Measurements from ENCODE around the gene PHETA1.

The PHETA1 gene, protein sequence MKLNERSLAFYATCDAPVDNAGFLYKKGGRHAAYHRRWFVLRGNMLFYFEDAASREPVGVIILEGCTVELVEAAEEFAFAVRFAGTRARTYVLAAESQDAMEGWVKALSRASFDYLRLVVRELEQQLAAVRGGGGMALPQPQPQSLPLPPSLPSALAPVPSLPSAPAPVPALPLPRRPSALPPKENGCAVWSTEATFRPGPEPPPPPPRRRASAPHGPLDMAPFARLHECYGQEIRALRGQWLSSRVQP

DNA sequence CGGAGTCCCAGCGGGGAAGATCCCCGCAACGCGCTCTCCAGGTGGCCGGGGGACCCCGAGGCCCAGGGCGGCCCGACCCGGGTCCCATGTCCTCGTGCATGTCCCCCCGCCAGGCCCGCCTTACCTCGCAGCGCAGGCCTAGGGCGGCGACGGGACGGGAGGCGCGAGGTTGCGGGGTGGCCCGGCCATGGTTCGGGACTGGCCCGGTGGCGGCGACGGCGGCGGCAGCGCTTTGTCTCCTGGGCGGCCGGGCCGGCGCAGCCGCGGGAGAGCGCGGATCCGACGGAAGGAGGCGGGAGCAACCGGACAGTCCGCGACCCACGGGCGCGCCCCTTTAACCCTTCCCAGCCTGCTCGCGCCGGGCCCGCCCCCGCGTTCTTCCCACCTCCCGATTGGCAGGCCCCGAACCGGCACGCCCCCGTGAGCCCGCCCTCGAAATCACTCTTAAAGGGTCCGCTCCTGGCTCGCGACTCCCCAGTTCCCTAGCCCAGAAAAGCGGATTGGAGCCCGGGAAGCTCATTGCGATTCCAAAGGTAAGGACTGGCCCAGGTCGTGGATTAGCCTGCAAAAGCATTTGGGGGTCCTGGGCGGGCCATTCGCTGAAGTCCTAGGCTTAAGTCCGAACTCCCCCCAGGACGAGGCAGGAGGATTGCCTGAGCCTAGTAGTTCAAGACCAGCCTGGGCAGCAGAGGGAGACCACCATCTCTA, at the start of gene PHETA1:
Gene PHETA1, minus strand, starts transcription at position 308 of the 708 bp plus-strand sequence. CDS start 5,668 bp downstream, outside the sequence.
- no peak for DNase-seq

DNA sequence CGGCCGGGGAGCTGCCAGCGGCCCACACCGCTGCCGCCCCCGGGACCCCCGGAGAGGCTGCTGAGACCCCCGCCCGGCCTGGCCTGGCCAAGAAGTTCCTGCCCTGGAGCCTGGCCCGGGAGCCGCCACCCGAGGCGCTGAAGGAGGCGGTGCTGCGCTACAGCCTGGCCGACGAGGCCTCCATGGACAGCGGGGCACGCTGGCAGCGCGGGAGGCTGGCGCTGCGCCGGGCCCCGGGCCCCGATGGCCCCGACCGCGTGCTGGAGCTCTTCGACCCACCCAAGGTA, 49.6 kb upstream of the PHETA1 start:
- DNase-seq: no peak

DNA sequence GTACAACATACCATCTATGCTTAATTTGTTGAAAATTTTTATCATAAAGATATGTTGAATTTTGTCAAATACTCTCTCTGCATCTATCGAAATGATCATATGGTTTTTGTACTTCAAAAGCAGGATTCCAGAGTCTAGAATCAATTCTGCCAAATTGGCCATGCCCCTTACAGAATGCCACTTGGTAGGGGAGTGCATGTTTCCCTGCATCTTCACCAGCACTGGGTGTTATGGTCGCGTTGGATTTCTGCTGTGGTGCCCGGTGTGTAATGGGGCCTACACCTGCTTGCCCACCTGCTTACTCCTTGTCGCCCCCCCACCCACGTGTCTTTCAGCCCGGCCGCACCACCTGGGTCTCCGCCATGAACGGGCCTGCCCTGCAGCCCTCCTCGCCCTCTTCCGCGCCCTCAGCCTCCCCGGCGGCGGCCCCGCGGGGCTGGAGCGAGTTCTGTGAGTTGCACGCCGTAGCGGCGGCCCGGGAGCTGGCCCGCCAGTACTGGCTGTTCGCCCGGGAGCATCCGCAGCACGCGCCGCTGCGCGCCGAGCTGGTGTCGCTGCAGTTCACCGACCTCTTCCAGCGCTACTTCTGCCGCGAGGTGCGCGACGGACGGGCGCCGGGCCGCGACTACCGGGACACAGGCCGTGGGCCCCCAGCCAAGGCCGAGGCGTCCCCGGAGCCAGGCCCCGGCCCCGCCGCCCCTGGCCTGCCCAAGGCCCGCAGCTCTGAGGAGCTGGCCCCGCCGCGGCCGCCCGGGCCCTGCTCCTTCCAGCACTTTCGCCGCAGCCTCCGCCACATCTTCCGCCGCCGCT, 49.1 kb upstream of the PHETA1 start:
- DNase-seq: no peak

DNA sequence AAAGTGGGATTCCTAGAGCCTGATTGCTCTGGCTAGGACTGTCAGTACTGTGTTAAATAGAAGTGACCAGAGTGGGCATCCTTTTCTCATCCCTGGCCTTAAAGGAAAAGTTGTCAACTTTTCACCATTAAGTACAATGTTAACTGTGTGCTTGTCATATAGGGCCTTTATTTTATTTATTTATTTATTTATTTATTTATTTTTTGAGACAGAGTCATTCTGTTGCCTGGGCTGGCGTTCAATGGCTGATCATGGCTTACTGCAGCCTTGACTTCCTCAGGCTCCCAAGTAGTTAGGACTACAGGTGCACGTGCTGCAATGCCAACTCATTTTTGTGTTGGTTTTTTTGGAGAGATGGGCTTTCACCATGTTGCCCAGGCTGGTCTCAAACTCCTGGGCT, 48.4 kb upstream of the PHETA1 start:
- DNase-seq: no peak

DNA sequence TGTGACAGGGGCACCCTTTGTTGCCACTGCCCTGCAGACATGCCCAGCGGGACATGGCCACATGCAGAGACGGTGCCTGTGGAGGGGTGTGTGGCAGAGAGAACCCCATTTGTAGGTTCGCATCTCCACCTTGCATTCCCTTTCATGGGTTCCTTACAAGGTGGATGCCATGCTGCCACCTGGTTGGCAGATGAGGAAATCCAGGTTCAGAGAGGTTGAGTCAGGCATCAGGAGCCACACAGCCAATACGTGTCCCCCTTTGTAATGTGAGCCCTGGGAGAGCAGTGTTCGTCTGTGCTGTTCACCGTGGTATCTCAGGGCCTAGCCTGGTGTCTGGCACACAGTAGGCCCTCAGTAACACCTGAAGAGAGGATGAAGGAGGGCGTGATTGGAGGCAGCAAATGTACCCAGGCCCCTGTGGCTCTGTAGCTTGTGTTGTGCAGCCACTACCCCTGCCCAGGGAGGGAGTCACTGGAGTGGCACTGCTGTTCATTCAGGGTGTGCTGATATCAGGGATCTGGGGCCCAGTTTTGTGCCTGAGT, 45.9 kb upstream of the PHETA1 start:
- DNase-seq: no peak

DNA sequence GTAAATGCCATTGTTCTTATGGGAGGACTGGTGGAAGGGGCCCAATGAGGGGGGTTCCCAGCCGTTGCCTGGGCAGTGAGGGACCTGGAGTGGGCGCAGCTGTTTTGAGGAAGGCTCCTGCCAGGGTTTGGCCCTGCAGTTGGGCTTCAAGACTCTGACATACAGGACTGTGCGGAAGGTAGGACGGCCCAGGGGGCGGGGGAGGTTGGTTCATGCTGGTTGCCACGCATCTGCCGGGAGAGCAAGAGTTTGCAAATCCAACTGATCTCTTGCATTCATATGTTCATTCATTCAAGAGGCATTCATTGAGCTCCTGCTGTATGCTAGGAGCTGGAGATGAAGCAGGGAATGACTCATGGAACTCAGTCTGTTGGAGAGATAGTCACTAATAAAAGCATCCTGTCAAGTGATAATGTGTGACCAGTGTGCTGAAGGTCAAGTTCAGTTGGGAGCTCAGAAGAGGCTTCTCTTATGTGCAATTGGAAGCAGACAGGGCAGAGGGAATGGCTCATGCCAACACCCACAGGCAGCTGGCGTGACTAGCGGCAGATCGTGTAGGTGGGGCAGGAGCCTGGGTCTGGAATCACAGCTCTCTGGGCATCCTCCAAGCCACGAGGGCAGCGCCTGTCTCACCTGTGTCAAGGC, 44.7 kb upstream of the PHETA1 start:
- DNase-seq: no peak

DNA sequence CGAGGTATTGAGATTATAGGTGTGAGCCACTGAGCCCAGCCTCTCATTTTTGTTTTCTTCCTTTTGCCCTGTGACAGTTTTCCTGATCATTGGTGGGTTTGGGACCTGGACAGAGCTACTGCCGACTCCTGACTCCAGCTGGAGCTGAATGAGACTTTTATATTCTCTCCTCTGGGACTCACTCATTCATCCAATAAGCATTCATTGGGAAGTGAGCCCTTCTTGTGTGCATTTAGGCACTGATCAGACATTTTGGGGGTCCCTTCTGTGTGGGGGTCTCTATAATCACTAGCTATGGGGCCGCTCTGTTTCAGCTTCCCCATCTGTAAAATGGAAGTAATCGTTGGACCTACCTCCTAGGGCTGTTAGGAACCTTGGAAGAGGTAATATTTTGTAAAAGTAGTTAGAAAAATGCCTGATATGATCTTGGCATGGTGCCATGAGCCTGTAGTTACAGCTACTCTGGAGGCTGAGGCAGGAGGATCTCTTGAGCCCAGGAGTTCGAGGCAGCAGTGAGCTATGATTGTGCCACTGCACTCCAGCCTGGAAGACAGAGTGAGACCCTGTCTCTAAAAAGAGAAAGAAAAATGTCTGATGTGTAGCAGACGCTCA, 44.0 kb upstream of the PHETA1 start:
- no peak for DNase-seq

DNA sequence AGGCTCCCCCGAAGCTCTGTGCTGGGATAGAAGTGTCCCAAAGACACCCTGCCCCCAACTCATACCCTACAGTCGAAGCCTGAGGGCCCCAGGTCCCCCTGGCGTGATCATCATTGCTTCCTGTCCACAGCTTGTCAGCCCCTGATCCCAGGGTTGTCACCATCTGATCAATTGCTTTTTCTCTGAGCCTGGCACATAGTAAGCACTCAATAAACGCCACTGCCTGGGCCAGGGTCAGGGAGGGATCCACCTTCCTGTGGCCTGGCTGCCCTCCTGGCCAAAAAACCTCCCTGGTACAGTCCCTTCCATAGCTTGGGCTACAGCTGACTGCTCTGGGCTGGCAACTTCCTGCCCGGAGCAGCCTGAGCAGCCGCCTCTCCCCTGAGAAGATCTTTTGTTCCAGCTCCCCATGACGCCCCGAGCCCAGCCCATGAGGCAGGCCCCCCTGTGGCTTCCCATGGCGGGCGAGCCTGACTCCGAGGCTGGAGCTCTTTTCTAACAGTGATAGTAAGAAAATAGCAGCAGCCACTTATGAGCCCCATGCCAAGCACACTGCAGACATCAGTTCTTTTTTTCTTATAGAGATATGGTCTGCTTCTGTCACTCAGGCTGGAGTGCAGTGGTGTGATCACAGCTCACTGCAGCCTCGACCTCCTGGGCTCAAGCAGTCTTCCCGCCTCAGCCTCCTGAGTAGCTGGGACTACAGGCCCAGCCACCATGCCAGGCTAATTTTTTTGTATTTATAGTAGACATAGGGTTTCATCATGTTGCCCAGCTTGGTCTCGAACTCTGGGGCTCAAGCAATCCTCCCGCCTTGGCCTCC, 43.3 kb upstream of the PHETA1 start:
- peak; percentile 31 for DNase-seq

DNA sequence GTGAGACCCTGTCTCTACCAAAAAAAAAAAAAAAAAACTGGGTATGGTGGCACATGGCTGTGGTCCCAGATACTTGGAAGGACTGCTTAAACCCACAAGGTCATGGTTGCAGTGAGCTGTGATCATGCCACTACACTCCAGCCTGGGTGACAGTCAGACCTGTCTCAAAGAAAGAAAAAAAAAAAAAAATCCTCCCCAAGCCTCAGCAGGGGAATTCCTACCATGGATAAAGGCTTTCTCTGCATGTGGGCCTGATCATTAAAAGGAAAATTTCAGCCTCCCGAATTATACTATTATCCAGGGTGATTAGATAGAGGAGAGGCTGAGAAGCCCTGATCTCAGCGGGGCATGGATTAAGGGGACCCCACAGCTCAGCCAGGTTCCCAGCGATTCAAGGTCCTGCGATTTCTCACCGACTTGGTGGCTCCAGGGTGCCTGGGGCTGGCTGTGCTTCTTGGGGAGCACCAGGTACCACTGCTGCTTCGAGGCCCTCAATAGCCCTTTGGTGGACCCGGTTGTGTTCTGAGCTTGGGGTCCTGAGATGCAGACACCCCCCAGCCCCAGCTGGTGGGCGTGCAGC, 42.4 kb upstream of the PHETA1 start:
- DNase-seq: no peak

DNA sequence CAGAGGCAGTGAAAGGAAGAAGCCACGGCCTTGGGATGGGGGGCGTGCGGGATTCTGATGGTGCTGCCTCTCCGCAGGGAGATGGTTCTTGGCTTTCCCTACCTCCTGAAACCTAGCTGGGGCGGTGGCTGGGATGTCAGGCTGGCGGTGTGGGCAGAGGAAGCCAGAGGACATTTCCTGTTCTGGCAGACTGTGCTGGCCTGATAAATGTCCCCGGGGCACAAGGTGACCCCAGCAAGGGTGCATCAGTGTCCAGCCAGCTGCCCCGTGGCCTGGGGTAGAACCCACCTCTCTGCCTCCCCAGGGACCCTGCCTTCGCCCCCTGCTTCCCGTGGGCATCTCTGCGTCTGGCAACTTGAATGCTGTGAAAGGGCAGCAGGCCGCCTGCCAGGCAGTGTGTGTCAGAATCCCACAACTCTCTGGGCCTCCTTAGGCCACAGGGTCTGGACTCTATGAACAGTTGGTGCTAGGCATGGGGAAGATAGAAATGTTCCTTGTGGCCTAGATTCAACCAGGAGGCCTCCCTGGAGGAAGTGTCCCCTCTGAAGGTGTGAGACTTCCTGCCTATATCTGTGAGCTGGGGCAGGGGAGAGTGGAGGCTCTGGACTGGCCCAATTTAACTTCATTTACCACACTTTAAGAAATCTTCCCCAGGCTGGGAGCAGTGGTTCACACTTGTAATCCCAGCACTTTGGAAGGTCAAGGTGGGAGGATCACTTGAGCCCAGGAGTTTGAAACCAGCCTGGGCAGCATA, 41.7 kb upstream of the PHETA1 start:
- no peak for DNase-seq

DNA sequence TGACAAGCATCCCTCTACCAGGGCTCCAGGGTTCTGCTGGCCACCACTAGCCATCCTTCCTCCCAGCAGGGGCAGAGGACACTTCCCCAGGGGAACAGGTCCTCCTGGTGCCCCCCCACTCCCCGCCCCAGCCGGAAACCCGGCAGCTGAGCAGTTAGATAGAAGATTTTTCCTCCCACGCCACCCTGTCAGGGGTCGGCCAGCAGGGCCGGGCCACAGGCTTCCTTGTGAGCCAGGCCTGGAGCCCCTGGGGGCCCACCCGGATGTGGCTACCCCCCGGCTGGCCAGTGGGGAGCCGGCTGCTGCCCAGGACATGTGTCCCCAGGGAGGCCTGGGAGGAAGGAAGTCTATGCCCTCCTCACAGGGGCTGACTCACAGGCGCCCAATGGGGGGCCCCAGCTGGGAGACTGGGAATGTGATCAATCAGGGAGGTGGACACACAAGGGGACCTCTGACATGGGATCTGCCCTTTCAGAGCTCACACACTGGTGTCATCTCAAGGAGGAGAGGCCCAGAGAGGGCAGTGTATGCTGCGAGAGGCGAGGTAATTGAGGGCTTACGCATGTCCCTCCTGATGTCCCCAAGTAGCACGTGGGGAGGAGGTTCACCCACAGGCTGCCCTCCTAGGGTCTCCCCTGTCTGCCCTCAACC, 41.0 kb upstream of the PHETA1 start:
- no peak for DNase-seq

DNA sequence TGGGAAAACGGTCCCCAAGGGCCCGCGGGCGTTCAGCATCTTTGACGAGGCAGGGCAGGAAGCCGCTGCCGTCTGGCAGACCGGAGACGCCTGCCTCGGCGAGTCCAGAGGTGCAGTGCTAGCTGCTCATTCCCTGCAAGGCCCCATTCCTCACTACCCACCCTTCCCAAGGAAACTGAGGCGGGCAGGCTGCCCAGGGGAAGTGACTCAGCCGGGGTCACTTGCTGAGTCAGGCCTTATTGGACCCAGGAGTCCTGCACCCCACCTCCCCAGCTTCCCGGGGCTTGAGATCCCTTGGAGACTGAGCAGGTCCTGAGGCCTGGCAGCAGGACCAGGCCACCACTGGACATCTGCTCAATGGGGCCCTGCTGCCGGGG, 40.5 kb upstream of the PHETA1 start:
- DNase-seq: no peak

DNA sequence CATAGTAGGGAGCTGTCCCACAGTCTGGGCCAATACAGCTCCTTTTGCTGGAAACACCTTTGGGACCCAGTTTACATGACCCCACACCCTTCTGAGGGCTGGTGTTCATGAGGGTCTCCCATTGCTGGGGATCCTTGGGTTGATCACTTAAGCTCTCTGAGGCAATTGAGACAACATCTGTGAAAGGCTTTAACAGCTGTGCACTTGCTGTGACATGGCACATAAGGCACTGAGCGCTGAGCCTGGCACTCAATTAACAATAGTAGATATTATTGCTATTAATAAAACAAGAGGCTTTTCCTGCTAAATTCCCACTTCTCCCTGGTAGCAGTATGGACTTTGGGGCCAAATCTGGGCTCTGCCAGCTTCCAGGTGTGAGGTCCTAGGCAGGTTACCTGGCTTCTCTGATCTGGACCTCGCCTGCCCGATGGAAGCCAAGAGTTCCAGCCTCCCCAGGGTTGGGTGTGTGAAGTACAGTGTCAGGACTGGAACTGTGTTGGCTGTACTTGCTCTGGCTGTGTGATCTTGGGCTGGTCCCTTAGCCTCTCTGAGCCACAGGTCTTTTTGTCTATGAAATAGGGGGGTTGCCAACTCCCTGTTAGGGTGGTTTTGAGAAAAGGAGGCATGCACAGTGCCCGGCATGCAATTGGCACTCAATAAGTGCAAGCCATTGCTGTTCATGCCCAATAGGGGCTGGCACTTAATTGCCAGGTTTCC, 39.9 kb upstream of the PHETA1 start:
- no peak for DNase-seq

DNA sequence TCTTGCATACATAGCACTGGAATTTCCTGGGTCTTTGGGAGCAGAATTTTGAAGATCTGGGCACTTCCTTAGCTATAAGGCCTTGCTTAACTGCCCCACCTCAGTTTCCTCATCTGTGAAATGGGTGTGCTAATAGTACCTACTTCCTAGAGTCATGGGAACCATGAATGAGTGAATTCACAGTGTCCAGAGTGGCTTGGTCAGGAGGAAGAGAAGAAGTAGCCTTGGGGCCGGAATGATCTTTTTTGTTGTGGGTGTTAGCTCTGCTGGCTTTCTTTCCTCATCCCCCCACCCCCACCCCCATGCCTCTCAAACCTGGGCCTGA, 39.2 kb upstream of the PHETA1 start:
- DNase-seq: no peak

DNA sequence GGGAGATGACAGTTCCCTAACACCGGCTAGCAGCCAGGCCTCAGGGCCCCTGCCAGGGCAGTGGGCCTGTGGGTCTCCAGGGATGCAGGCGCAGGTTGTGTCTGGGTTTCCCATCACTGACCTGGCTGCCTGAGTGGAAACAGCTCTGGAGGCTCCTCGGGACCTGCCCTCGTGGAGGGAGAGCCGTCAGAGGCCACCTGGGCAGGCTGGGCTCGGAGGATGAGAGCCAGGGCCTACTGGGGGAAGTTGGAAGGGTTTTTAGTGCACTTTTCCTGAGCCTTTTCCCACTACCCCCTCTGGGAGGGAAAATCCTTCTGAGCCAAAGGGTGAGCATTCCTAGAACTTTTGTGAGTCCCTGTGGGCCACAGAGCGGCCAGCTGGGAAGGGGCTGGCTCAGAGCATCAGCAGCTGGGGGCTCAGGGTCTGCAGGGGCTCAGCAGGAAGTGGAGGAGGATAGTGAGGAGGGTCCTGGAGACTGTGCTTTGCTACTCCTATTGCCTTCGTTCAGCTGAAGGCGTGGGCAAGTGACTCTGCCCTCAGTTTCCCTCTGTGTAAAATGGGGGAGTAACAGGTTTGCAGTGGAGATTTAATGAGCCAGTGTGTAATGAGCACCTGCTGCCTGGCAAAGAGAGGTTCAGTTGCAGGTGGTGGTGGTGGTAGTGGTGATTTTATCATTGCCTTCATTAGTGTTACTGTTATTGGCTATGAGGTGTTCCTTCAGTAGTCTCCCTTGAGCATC, 38.7 kb upstream of the PHETA1 start:
- DNase-seq: no peak

DNA sequence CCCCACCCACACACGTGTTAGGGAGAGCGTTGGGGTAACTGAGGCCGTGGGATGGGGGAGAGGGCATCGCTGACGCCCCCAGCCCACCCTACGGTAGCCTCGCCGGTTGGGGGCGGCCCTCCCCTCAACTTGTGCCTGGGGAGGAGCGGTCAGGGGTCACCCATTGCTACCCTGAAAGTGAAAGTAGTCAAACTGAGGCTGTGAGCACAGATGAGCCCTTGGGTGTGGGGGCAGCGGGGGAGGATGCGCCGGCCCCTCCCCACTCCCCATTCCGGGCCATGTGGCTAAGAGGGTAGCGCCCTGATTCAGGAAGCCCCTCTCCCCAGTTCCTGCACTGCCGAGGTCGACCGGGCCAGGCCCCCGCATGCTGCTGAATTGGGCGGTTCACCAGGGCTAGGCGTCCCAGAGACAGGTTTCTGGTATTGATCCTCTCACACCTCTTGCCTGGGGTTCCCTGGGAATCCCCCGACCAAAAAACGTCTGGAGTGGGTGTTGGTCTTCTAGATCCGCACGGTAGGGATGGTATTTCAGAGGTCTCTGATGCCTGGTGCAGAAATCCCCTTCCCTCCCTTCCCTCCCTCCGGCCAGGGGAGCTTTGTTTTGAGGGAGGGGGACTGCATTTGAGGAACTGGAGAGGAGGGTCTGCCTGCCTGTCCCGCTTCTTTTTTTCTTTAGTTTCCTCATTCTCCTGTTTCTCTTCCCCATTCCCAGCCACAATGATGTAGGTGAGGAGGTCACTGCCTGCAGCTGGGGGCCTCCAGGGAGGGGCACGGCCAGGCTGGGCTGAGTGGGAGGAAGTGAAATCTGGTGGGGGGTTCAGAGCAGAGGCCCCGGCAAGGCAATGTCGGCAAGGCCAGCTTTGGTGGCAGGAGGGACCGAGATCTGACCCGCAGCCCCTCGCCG, 37.8 kb upstream of the PHETA1 start:
- no peak for DNase-seq

DNA sequence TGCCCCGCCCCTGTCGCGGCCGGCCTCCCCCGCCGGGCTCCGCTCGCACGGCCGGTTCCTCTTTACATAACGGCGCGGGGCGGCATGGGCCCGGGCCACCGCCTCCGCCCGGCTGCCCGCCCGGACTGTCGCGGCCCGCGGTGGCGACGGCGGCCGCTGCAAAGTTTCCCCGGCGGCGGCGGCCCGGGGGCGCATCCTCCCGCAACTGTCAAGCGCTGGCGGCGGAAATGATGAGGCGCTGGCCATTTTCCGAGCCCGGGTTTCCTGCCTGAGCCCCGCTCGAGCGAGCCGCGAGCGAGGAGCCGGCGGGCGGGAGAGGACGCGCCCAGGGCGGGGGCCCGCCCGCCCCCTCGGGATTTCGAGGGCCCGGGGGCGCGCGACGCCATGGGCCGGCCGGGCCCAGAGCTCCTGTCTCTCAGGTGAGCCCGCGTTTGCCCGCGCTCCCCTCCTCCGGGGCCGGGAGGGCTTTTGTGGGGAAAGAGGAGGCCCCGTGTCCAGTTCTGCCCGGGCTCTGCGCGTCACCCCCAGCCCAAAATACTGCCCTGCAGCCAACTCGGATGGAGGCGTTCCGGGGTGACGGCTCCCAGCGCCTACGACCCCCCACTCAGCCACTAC, 37.1 kb upstream of the PHETA1 start, which contains the start of gene SH2B3:
Gene SH2B3, plus strand, starts transcription at position 65 of the 615 bp plus-strand sequence. CDS start 12,223 bp downstream, outside the sequence.
- DNase-seq: no peak
